ENCODE results near the gene CD55. TPM values are rescaled to one million over a fixed set of nuclear protein-coding genes. Genes with fewer than 3 reads are reported as not detected.

CD55 gene
- total and polyA plus RNA-seq, 2 experiments from 2014 or later: 16.7 to 18.5 TPM

GRCh38 chr1:207311888-207312603, 9.4 kb upstream of the CD55 start (continued):
- TF ChIP-seq CTCF (conservative IDR thresholded peaks at IDR 0.05; ENCODE audit: low read depth in 2 of 2) (no peak), ZNF331 (CRISPR knock-in tag; IDR thresholded peaks at IDR 0.05; ENCODE audit: low read depth) (no peak), CREB1 (CRISPR knock-in tag; IDR thresholded peaks at IDR 0.05; ENCODE audit: low read depth) (no peak), STAT1 (IDR thresholded peaks at IDR 0.05; ENCODE audit: unreplicated experiment) (no peak)

GRCh38 chr1:207312604-207312920, 8.9 kb upstream of the CD55 start:
- no peak overlapping the region for H3K4me3 Mint-ChIP-seq
- peaks cover 2% of the 10 kb centered on the region for H3K27me3 Mint-ChIP-seq (ENCODE audit: insufficient read depth, low read depth, poor library complexity)
- H3F3A ChIP-seq (replicated peaks; ENCODE audit: low read depth): no peaks in the 10 kb centered on the region
- peaks cover 11% of the 10 kb centered on the region for H3K4me1 ChIP-seq (ENCODE audit: insufficient read depth)
- peak overlapping the region; percentile 64; the same call in 1 of the 2 replicates for H2AFZ ChIP-seq
- H3K27ac ChIP-seq (ENCODE audit: low read depth): no peak overlapping the region
- H3K36me3 Mint-ChIP-seq (ENCODE audit: low read depth): no peaks in the 10 kb centered on the region
- H3K9me2 ChIP-seq (ENCODE audit: insufficient read depth): no peaks in the 10 kb centered on the region
- DNase-seq (ENCODE audit: low spot score) (no peak), ATAC-seq (no peak)
- no peaks in the 10 kb centered on the region for H3K36me3 ChIP-seq (ENCODE audit: insufficient read depth)
- no peaks in the 10 kb centered on the region for H3K79me2 ChIP-seq (replicated peaks; ENCODE audit: insufficient read depth)
- no peaks in the 10 kb centered on the region for H4K20me1 ChIP-seq (replicated peaks; ENCODE audit: insufficient read depth)
- H3K4me2 ChIP-seq: no peak overlapping the region
- no peak overlapping the region for H3K4me3 ChIP-seq
- H3K27ac Mint-ChIP-seq: peak overlapping the region; percentile 71; the same call in 1 of the 2 replicates
- peaks cover 45% of the 10 kb centered on the region for H3K4me1 Mint-ChIP-seq
- H3K27me3 ChIP-seq (ENCODE audit: insufficient read depth): no peaks in the 10 kb centered on the region
- TF ChIP-seq CTCF (conservative IDR thresholded peaks at IDR 0.05; ENCODE audit: low read depth in 2 of 2) (no peak), ZNF114 (CRISPR knock-in tag; IDR thresholded peaks at IDR 0.05) (no peak), ETS1 (IDR thresholded peaks at IDR 0.05) (no peak)
- H3K9me3 Mint-ChIP-seq: no peaks in the 10 kb centered on the region; the same call in 2 of the 3 replicates

GRCh38 chr1:207313131-207313530, 8.3 kb upstream of the CD55 start:
- H3K9me3 Mint-ChIP-seq: no peaks in the 10 kb centered on the region; the same call in 2 of the 3 replicates
- ATAC-seq (no peak), DNase-seq (ENCODE audit: low spot score) (no peak)
- Histone ChIP-seq H3K27ac (ENCODE audit: low read depth) (no peak overlapping the region), H3K36me3 (ENCODE audit: insufficient read depth) (no peaks in the 10 kb centered on the region), H2AFZ (no peak overlapping the region), H4K20me1 (replicated peaks; ENCODE audit: insufficient read depth) (no peaks in the 10 kb centered on the region), H3F3A (replicated peaks; ENCODE audit: low read depth) (no peaks in the 10 kb centered on the region), H3K4me3 (no peak overlapping the region), H3K27me3 (ENCODE audit: insufficient read depth) (no peaks in the 10 kb centered on the region), H3K4me1 (ENCODE audit: insufficient read depth) (peaks cover 11% of the 10 kb centered on the region), H3K9me2 (ENCODE audit: insufficient read depth) (no peaks in the 10 kb centered on the region), H3K4me2 (no peak overlapping the region), H3K79me2 (replicated peaks; ENCODE audit: insufficient read depth) (no peaks in the 10 kb centered on the region)
- peaks cover 48% of the 10 kb centered on the region for H3K4me1 Mint-ChIP-seq
- peaks cover 2% of the 10 kb centered on the region for H3K27me3 Mint-ChIP-seq (ENCODE audit: insufficient read depth, low read depth, poor library complexity)
- no peaks in the 10 kb centered on the region for H3K36me3 Mint-ChIP-seq (ENCODE audit: low read depth)
- H3K27ac Mint-ChIP-seq: peak overlapping the region; percentile 71; the same call in 1 of the 2 replicates
- H3K4me3 Mint-ChIP-seq: no peak overlapping the region
- TF ChIP-seq CTCF (conservative IDR thresholded peaks at IDR 0.05; ENCODE audit: low read depth in 2 of 2): no peak
- TF ChIP-seq EZH2phosphoT487 (IDR thresholded peaks at IDR 0.05; ENCODE audit: unreplicated experiment): no peak
- TF ChIP-seq CREB1 (CRISPR knock-in tag; IDR thresholded peaks at IDR 0.05; ENCODE audit: low read depth): no peak
- no peak for TF ChIP-seq NANOG (IDR thresholded peaks at IDR 0.05; ENCODE audit: borderline replicate concordance)
- TF ChIP-seq REST (IDR thresholded peaks at IDR 0.05; ENCODE audit: unreplicated experiment): no peak
- TF ChIP-seq EZH2 (IDR thresholded peaks at IDR 0.05; ENCODE audit: low read depth, unreplicated experiment): no peak
- TF ChIP-seq STAT1 (IDR thresholded peaks at IDR 0.05; ENCODE audit: unreplicated experiment): no peak
- TF ChIP-seq ZNF331 (CRISPR knock-in tag; IDR thresholded peaks at IDR 0.05; ENCODE audit: low read depth): no peak
- no peak for TF ChIP-seq ZNF114 (CRISPR knock-in tag; IDR thresholded peaks at IDR 0.05)

All from GM23338 (cell line).